ENCODE results near the gene CLCN1. TPM values are rescaled to one million over a fixed set of nuclear protein-coding genes. Genes with fewer than 3 reads are reported as not detected.
A peak's percentile ranks its signal among the peaks of the same experiment; 100 is the strongest.

The CLCN1 gene
- total RNA-seq, 1 donor from 2014 or later, result not detected

DNA sequence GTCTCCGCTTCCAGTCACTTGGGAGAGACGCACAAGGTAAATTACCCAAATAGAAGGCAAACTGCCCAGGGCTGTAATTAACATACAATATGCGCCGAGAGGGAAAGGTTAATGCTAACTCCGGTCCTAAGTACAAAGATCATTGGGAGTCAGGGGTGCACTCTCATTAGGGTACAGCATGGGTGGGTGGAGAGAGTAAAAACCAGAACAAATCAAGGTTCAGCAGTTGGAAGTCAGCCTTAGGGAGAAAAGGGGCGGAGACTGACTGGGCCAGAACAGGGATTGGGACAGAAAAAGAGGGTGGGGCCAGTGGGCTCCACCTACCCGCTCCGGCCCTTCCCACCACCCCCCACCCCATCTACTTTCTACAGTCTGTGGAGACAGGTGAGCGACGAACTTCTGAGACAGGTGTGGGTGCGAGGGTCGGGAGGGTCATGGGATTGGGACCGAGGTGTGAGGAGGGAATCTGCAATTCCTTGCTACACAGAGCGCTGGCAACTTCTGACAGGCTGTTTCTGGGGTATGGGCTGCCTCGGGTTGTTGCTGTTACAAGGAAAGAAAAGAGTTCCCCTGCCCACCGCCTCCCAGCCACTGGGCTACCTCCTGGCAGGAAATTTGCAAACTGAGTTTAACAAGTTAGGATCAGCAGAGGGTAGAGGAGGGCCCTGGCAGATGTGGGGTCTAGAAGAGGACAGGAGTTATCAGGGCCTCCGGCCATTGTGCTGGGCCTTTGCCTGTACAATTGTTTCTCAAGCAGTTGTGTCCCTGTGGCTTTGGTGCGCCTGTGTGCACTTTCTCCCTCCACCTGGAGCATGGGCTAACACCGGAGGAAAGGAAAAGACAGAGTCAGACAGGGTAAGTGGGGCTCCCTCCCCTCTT lies 31.1 kb upstream of the CLCN1 start, which contains the start of gene TMEM139:
Gene TMEM139 (plus strand): TSS at position 368 of the 879 bp plus-strand sequence. CDS start 1,000 bp downstream, outside the sequence.
- Mint-ChIP-seq H3K36me3 (ENCODE audit: unreplicated experiment) (no peaks in the 10 kb centered on the region), H3K4me1 (ENCODE audit: unreplicated experiment) (peaks cover 27% of the 10 kb centered on the region), H3K27me3 (ENCODE audit: unreplicated experiment) (no peaks in the 10 kb centered on the region), H3K27ac (ENCODE audit: unreplicated experiment) (no peak within 1 kb of the TSS), H3K9me3 (ENCODE audit: unreplicated experiment) (no peaks in the 10 kb centered on the region), H3K4me3 (ENCODE audit: unreplicated experiment) (no peak within 1 kb of the TSS)
- no peak for TF ChIP-seq CTCF (IDR thresholded peaks at IDR 0.05)
- no peak for DNase-seq (ENCODE audit: extremely low spot score, unreplicated experiment)

DNA sequence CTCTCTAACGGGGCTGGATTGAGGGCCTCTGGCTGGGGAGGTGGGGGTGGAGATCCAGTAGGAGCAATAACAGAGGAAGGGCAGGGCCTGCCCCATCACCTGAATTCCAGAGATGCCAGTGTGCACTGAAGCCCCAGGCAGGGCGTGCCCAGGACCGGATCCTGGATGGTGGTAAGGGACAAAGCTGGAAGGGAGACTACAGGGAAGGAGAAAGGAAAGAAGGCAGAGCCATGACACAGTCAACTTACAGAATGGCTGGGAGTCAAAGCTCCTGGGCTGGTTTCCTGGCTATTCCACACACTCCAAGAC lies 30.5 kb upstream of the CLCN1 start:
- Mint-ChIP-seq H3K27ac (ENCODE audit: unreplicated experiment) (no peak overlapping the region), H3K4me3 (ENCODE audit: unreplicated experiment) (no peak overlapping the region), H3K4me1 (ENCODE audit: unreplicated experiment) (peaks cover 30% of the 10 kb centered on the region), H3K9me3 (ENCODE audit: unreplicated experiment) (no peaks in the 10 kb centered on the region), H3K27me3 (ENCODE audit: unreplicated experiment) (no peaks in the 10 kb centered on the region), H3K36me3 (ENCODE audit: unreplicated experiment) (no peaks in the 10 kb centered on the region)
- no peak for TF ChIP-seq CTCF (IDR thresholded peaks at IDR 0.05)
- DNase-seq (ENCODE audit: extremely low spot score, unreplicated experiment), result no peak

DNA sequence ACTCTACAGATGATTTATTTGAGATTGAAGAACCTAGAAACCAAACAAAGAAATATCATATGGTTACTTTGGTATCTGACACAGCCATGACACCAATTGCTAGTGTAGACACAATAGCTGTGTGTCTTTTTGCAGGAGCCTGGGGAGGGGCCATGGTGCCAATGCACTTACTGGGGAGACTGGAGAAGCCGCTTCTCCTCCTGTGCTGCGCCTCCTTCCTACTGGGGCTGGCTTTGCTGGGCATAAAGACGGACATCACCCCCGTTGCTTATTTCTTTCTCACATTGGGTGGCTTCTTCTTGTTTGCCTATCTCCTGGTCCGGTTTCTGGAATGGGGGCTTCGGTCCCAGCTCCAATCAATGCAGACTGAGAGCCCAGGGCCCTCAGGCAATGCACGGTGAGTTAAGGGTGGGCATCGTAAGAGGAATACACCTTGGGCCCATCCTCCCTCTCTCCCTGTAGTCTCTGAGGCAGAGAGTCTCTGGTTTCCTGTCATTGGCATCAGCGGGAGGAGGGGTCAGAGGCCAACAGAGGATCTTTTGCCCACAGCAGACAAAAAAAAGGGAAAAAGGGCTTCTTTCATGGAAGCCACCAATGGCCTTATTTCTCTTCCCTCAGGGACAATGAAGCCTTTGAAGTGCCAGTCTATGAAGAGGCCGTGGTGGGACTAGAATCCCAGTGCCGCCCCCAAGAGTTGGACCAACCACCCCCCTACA lies 29.9 kb upstream of the CLCN1 start:
- H3K27me3 Mint-ChIP-seq (ENCODE audit: unreplicated experiment), result no peaks in the 10 kb centered on the region
- no peak overlapping the region for H3K4me3 Mint-ChIP-seq (ENCODE audit: unreplicated experiment)
- no peaks in the 10 kb centered on the region for H3K36me3 Mint-ChIP-seq (ENCODE audit: unreplicated experiment)
- H3K4me1 Mint-ChIP-seq (ENCODE audit: unreplicated experiment), result peaks cover 32% of the 10 kb centered on the region
- H3K27ac Mint-ChIP-seq (ENCODE audit: unreplicated experiment), result no peak overlapping the region
- no peak for DNase-seq (ENCODE audit: extremely low spot score, unreplicated experiment)
- no peak for TF ChIP-seq CTCF (IDR thresholded peaks at IDR 0.05)
- H3K9me3 Mint-ChIP-seq (ENCODE audit: unreplicated experiment), result no peaks in the 10 kb centered on the region

- Mint-ChIP-seq H3K27me3 (ENCODE audit: unreplicated experiment) (no peaks in the 10 kb centered on the region), H3K27ac (ENCODE audit: unreplicated experiment) (no peak overlapping the region), H3K9me3 (ENCODE audit: unreplicated experiment) (no peaks in the 10 kb centered on the region), H3K36me3 (ENCODE audit: unreplicated experiment) (peaks cover 5% of the 10 kb centered on the region), H3K4me1 (ENCODE audit: unreplicated experiment) (peaks cover 37% of the 10 kb centered on the region), H3K4me3 (ENCODE audit: unreplicated experiment) (no peak overlapping the region)
- no peak for DNase-seq (ENCODE audit: extremely low spot score, unreplicated experiment)
- no peak for TF ChIP-seq CTCF (IDR thresholded peaks at IDR 0.05)
Observed at GRCh38 chr7:143286522-143286890, 29.4 kb upstream of the CLCN1 start.

DNA sequence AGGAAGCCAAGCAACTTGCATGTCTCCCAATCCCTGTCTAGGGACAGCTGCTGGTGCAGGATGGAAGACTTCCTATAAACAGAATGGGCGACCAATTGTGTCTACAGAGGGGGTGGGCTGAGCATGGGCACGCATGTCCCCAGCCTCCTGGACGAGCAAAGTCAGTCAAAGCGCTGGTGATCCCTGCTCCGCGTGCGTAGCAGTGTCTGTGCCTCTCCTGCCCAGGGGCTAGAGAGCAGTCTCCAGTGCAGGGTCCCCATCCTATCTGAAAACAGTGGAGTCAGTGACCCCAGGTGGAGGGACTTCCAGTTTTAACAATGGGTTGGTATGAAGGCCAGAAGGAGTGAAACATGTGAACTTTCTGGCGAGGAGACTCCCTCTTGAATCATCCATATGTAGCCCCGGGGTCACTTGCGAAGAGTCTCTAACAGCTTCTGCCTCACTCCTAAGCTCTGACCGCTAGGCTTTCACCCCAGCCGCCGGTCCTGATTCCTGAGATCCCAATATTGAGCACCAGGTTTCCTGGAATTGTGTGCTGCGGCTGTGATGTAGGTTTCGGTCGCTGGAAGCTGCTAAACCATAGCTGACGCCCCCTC lies 28.5 kb upstream of the CLCN1 start:
- Mint-ChIP-seq H3K9me3 (ENCODE audit: unreplicated experiment) (no peaks in the 10 kb centered on the region), H3K27ac (ENCODE audit: unreplicated experiment) (peak overlapping the region; percentile 90), H3K27me3 (ENCODE audit: unreplicated experiment) (no peaks in the 10 kb centered on the region), H3K4me1 (ENCODE audit: unreplicated experiment) (peaks cover 38% of the 10 kb centered on the region), H3K36me3 (ENCODE audit: unreplicated experiment) (peaks cover 10% of the 10 kb centered on the region), H3K4me3 (ENCODE audit: unreplicated experiment) (peak overlapping the region; percentile 87)
- no peak for DNase-seq (ENCODE audit: extremely low spot score, unreplicated experiment)
- no peak for TF ChIP-seq CTCF (IDR thresholded peaks at IDR 0.05)
